Spleen (tissue), 11 donors: ENCODE measurements around the gene CTNNA1. TPM values are rescaled to one million over a fixed set of nuclear protein-coding genes. Genes with fewer than 3 reads are reported as not detected.

Source experiments
- DNase-seq: peaks from one replicate; pipeline ENCODE4 v3.0.0-alpha.2; 2020
- H3K27ac ChIP-seq, 8 donors: fragments of 200-600 bp; sonication (generic) in 7 of 8; 1 replicate in 4 of 8; 2 replicates in 4 of 8; pipeline versions ENCODE4 v1.5.0 to v1.8.0; 2016 to 2021; ENCODE audit warnings: inconsistent platforms in 4 of 8, mild to moderate bottlenecking in 4 of 8, moderate library complexity in 1 of 8
- H3K27me3 ChIP-seq, 7 donors: fragments of 200-600 bp; sonication (generic) in 6 of 7; replicated peaks in 1 of 7; 1 replicate in 4 of 7; 2 replicates in 3 of 7; pipeline versions ENCODE4 v1.5.0 to v1.8.0; 2016 to 2021; ENCODE audit warnings: inconsistent platforms in 3 of 7, mild to moderate bottlenecking in 1 of 7
- H3K36me3 ChIP-seq, 6 donors: fragments of 200-600 bp; sonication (generic) in 5 of 6; 1 replicate in 4 of 6; 2 replicates in 2 of 6; pipeline versions ENCODE4 v1.5.0 to v1.8.0; 2016 to 2021; ENCODE audit warnings: inconsistent platforms in 2 of 6
- H3K4me1 ChIP-seq, 6 donors: fragments of 200-600 bp; sonication (generic) in 5 of 6; 1 replicate in 3 of 6; 2 replicates in 3 of 6; pipeline versions ENCODE4 v1.5.0 to v1.8.0; 2016 to 2021; ENCODE audit warnings: inconsistent platforms in 3 of 6
- H3K4me3 ChIP-seq, 8 donors: fragments of 200-600 bp; sonication (generic) in 7 of 8; 1 replicate in 4 of 8; 2 replicates in 4 of 8; pipeline versions ENCODE4 v1.5.0 to v1.8.0; 2016 to 2021; ENCODE audit warnings: inconsistent platforms in 4 of 8, mild to moderate bottlenecking in 4 of 8, moderate library complexity in 2 of 8
- H3K9me3 ChIP-seq, 8 donors: fragments of 200-600 bp; sonication (generic) in 7 of 8; 1 replicate in 4 of 8; 2 replicates in 4 of 8; pipeline versions ENCODE4 v1.5.0 to v1.8.0; 2016 to 2021; ENCODE audit warnings: inconsistent platforms in 4 of 8
- CTCF ChIP-seq, 11 experiments: fragments of 200-600 bp in 7 of 11; fragments of 450-650 bp in 4 of 11; sonication (generic) in 4 of 11; IDR thresholded peaks in 8 of 11; conservative IDR thresholded peaks in 3 of 11; 1 replicate in 7 of 11; 2 replicates in 4 of 11; pipeline versions ENCODE4 v1.4.0 to v1.8.0; 2016 to 2021; ENCODE audit warnings: antibody characterized with exemption in 11 of 11, inconsistent platforms in 4 of 11, mild to moderate bottlenecking in 1 of 11
- POLR2A ChIP-seq, 3 donors: fragments of 450-650 bp; IDR thresholded peaks; one replicate each; pipeline ENCODE4 v1.5.1; 2017; ENCODE audit warnings: antibody characterized with exemption in 3 of 3, mild to moderate bottlenecking in 1 of 3
- POLR2AphosphoS5 ChIP-seq, 3 donors: sonication (generic); formaldehyde crosslinking; IDR thresholded peaks; one replicate each; pipeline ENCODE4 v1.5.1; 2017; ENCODE audit warnings: antibody characterized with exemption in 3 of 3
- WGBS, 5 donors: extraction: QIAGEN DNeasy Blood & Tissue Kit in 3 of 5; methylation state at CpG; one replicate each; pipeline versions ENCODE4 v1.1.5 to v1.1.7; 2013 to 2018; 5-methylcytosine and 5-hydroxymethylcytosine counted together
- intact Hi-C: fragments of 100-400 bp; cut with DNase I; formaldehyde crosslinking; loops from one replicate; pipeline ENCODE4 v1.15.0; 2023; ENCODE audit warnings: low total_unique reads
- polyA plus RNA-seq, 3 donors: library from polyadenylated mRNA; stranded (reverse); fragments of 200-250 nt; gene quantifications; one replicate each; pipeline ENCODE4 v1.2.1, GENCODE V29; 2013
- total RNA-seq, 7 donors: library from RNA; depleted of rRNA in 3 of 7; stranded (reverse); fragments of >200 nt in 3 of 7; fragmentation: NEBNext Ultra II Directional in 4 of 7; extraction: Animal tissue kit (Norgen Biotek cat#: 25700) in 4 of 7; gene quantifications; one replicate each; pipeline versions ENCODE4 v1.1.0 to v1.2.1, GENCODE V29; 2016 to 2021
- donor health status: healthy with polysubstance abuse.
- donor health status: DM: no; HTN: no; CAD: no; lungs with moderate emphysema.
- donor health status: DM: no; HTN: no; CAD: no.
- donor health status: Bipolar disorder and iron deficiency.
- donor health status: healthy.
- donor health status: DM: no; HTN: no; CAD: no.
- donor health status: DM: yes; HTN: yes; CAD: no.

Gene CTNNA1
- total and polyA plus RNA-seq, 10 donors, result 26.7 to 313 (median 186) TPM

GRCh38 chr5:138820695-138821094 lies 67.5 kb downstream of the CTNNA1 start:
- H3K4me3 ChIP-seq, result no peak overlapping the region
- TF ChIP-seq CTCF (IDR thresholded peaks at IDR 0.05 in 8 of 11, conservative IDR thresholded peaks at IDR 0.05 in 3 of 11), result no peak
- no peak for TF ChIP-seq POLR2A (IDR thresholded peaks at IDR 0.05)
- no peak for TF ChIP-seq POLR2AphosphoS5 (IDR thresholded peaks at IDR 0.05)
- intact Hi-C loops, result no loop called here
- H3K27me3 ChIP-seq, result no peaks in the 10 kb centered on the region
- no peak overlapping the region for H3K27ac ChIP-seq
- no peak for DNase-seq
- H3K4me1 ChIP-seq, result peaks cover 0 to 30% (median 12%) of the 10 kb centered on the region in 6 donors
- 71 to 97% (median 94%) methylated on average over 3 of the region's 3 CpGs for WGBS, 5 donors
- H3K36me3 ChIP-seq, result peaks cover 0 to 38% (median 6%) of the 10 kb centered on the region in 6 donors
- no peaks in the 10 kb centered on the region for H3K9me3 ChIP-seq

DNA sequence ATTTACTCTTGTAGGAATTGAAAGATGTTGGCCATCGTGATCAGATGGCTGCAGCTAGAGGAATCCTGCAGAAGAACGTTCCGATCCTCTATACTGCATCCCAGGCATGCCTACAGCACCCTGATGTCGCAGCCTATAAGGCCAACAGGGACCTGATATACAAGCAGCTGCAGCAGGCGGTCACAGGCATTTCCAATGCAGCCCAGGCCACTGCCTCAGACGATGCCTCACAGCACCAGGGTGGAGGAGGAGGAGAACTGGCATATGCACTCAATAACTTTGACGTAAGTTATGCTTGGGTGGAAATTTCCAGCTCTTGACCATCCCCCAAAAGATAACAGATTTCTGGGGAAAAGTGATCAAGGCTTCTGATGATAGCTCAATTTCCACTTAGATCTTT lies 71.3 kb downstream of the CTNNA1 start:
- Histone ChIP-seq H3K4me1 (peaks cover 0 to 21% (median 12%) of the 10 kb centered on the region in 6 donors), H3K9me3 (no peaks in the 10 kb centered on the region), H3K27ac (peak overlapping the region in 3 of 8 donors; percentile 50 to 63 (median 53)), H3K4me3 (no peak overlapping the region), H3K27me3 (no peaks in the 10 kb centered on the region), H3K36me3 (peaks cover 0 to 52% (median 23%) of the 10 kb centered on the region in 6 donors)
- TF ChIP-seq POLR2AphosphoS5 (IDR thresholded peaks at IDR 0.05) (peak in 1 of 3 donors; percentile 35), CTCF (IDR thresholded peaks at IDR 0.05 in 8 of 11, conservative IDR thresholded peaks at IDR 0.05 in 3 of 11) (no peak)
- WGBS, 5 donors, result 66 to 83% (median 79%) methylated on average over 7 of the region's 7 CpGs
- intact Hi-C loops, result no loop called here
- DNase-seq, result no peak

GRCh38 chr5:138824924-138825863 lies 72.0 kb downstream of the CTNNA1 start:
- Histone ChIP-seq H3K27ac (peak overlapping the region in 4 of 8 donors; percentile 25 to 63 (median 52)), H3K4me1 (peaks cover 0 to 24% (median 12%) of the 10 kb centered on the region in 6 donors), H3K4me3 (no peak overlapping the region), H3K9me3 (no peaks in the 10 kb centered on the region), H3K36me3 (peaks cover 0 to 51% (median 23%) of the 10 kb centered on the region in 6 donors), H3K27me3 (no peaks in the 10 kb centered on the region)
- 46 to 52% (median 51%) methylated on average over 5 of the region's 5 CpGs for WGBS, 5 donors
- TF ChIP-seq POLR2A (IDR thresholded peaks at IDR 0.05) (no peak), CTCF (IDR thresholded peaks at IDR 0.05 in 8 of 11, conservative IDR thresholded peaks at IDR 0.05 in 3 of 11) (peak; percentile 11 to 64 (median 34))
- no peak for DNase-seq
- intact Hi-C loops, result no loop called here

DNA sequence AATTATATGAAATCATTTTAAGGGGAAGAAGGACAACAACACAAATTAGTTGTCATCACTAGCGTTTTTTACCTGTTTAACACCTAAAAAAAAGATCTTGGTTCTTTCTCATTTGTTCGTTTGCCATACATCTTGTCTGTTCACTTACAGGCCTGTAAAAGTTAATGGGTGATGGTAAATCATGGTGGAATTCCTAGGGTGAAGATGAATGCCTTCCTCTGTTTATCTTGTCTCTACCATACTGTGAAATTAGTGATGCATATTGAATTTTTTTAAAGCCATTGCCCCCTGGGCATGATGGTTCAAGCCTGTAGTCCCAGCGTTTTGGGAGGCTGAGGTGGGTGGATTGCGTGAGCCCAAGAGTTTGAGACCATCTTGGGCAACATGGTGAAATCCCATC lies 75.3 kb downstream of the CTNNA1 start:
- intact Hi-C loops, result no loop called here

More for the DNA sequence above, 75.3 kb downstream of the CTNNA1 start:
- Histone ChIP-seq H3K36me3 (peaks cover 0 to 56% (median 23%) of the 10 kb centered on the region in 6 donors), H3K4me1 (peaks cover 0 to 30% (median 16%) of the 10 kb centered on the region in 6 donors), H3K27ac (no peak overlapping the region), H3K27me3 (no peaks in the 10 kb centered on the region), H3K4me3 (no peak overlapping the region), H3K9me3 (no peaks in the 10 kb centered on the region)
- TF ChIP-seq POLR2AphosphoS5 (IDR thresholded peaks at IDR 0.05), result no peak
- TF ChIP-seq POLR2A (IDR thresholded peaks at IDR 0.05), result no peak
- no peak for TF ChIP-seq CTCF (IDR thresholded peaks at IDR 0.05 in 8 of 11, conservative IDR thresholded peaks at IDR 0.05 in 3 of 11)
- WGBS, 5 donors, result 67 to 84% (median 82%) methylated on average over 4 of the region's 4 CpGs
- DNase-seq, result no peak
